HG02571 (cell line): ENCODE results near the gene RPL3.
A peak's percentile ranks its signal among the peaks of the same experiment; 100 is the strongest.
"Not testable (repeated sequence)": the region's sequence is repeated elsewhere in the genome, so short reads cannot be mapped to it uniquely, and the experiment has no call there.

ENCODE experiments used
- ATAC-seq: cut with Tn5 transposase; IDR thresholded peaks from one replicate; pipeline ENCODE4 v1.9.1; 2021; ENCODE audit warnings: mild to moderate bottlenecking, moderate library complexity; ENCODE audit not compliant: unreplicated experiment

RPL3 gene

DNA sequence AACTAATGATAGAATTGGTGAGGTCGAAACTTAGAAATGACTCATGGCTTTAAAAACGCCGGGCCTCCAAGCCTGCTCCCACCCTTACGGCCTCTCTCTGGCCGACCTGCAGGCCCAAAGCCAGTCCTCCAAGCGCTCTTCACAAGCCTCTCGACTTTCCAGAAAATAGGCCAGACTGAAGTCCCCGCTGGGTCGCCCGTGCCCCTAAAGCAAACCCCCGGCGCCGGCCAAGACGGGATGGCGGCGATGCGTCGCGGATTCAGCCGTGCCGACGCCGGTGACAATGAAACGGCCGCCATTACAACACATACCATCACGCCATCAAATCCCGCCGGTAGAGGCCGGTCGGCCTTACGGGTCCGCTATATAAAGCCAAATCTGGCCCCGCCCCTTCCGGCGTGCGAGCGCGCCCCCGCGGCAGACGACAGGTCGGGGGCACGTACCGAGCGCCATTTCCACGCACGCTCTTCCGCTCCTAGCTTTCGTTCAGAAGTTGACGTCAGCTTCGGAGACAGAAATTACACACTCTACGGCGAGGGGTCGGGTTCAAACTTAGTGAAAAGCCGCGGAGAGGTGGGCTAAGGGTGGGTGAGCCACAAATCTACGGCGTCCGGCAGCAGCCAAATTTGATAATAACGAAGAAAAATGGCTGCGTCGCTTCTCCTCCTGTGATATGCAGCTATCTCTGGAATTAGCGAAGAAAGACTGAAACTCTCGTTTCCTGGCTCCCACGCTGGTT lies at the start of gene RPL3:
RPL3 (minus strand) TSS at position 340 of the 739 bp plus-strand sequence; CDS start at position 314, 26 bp downstream.
- peak; percentile 76 for ATAC-seq

- ATAC-seq, result no peak
These were observed 49.8 kb upstream of the RPL3 start for GRCh38 chr22:39369186-39369585.

- no peak for ATAC-seq
These were observed 49.1 kb upstream of the RPL3 start for GRCh38 chr22:39368461-39368911.

GRCh38 chr22:39367035-39367434 lies 47.6 kb upstream of the RPL3 start:
- ATAC-seq, result no peak

GRCh38 chr22:39365492-39365780 lies 46.0 kb upstream of the RPL3 start:
- ATAC-seq, result no peak

- no peak for ATAC-seq
These were observed 45.5 kb upstream of the RPL3 start for GRCh38 chr22:39364714-39365491.

- ATAC-seq, result no peak
These were observed 44.5 kb upstream of the RPL3 start for GRCh38 chr22:39363751-39364515.

DNA sequence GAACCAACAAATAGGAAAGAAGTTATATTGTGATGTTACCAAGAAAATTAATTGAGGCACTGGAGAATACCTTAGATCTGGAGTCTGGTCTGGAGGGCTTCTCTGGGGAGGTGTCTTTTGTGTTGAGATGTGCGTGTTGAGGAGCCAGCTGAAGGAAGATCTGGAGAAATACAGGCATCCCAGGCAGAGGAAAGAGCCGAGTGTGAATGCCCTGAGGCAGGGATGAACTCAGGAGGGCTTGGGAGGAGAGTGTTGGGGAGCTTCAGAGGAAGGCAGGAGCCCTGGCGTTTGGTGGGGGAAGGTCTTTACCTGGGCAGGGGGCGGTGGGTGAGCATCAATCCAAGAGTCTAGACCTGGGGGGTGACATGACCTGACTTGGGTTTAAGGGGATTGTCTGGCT lies 43.5 kb upstream of the RPL3 start:
- no peak for ATAC-seq

DNA sequence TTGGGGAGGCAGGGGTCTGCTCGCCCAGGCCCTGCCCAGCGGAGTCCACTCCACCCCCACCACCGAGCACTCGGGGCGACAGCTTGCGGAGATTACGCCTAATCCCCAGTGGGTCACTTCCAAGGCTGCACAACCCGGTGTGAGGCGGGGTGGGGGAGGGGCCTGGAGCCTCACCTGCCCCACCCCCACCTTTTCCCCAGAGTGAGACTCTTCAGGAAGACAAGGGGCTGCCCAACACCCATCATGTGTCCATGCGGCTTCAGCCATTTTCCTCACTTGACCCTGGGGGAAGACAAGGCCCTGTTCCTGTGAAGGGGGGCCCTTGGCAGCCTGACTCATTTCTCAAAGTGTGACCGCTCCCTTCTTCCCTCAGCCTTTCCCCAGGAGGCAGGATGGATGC lies 42.8 kb upstream of the RPL3 start:
- ATAC-seq, result no peak

- ATAC-seq, result no peak
These were observed 42.1 kb upstream of the RPL3 start for GRCh38 chr22:39361496-39361895.

DNA sequence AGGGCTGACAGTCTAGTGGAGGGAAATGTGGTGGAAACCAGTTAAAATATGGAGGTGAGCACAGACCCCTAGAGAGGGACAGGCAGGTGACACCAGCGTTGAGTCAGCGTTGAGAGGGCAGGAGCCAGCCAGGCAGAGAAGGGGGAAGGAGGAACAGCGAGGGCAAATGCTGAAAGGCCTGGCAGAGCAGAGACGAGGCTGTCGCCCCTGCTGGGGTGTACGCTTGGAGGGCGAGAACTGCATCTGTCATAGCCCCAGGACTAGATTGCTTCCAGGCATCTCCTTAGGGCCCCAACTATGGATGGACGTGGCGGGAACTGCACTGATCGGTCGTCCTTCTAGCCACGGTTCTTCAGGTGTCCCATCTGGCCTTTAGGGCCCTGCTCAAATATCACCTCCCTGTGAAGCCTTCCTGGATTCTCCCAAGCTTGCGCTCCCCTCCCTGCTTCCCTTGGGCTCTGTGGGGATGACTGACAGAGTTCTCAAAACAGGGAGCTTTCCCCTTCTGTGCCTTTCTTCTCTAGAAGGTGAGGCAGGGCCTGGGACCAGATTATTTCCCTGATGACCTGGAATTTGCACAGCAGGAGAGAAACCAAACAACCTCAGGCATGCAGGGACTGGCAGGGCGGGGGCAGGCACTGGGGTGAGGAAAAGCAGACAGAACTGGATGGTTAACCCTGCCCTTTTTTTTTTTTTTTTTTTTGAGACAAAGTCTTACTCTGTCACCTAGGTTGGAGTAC lies 41.4 kb upstream of the RPL3 start:
- ATAC-seq, result no peak

GRCh38 chr22:39360242-39360641 lies 40.8 kb upstream of the RPL3 start:
- no peak for ATAC-seq

DNA sequence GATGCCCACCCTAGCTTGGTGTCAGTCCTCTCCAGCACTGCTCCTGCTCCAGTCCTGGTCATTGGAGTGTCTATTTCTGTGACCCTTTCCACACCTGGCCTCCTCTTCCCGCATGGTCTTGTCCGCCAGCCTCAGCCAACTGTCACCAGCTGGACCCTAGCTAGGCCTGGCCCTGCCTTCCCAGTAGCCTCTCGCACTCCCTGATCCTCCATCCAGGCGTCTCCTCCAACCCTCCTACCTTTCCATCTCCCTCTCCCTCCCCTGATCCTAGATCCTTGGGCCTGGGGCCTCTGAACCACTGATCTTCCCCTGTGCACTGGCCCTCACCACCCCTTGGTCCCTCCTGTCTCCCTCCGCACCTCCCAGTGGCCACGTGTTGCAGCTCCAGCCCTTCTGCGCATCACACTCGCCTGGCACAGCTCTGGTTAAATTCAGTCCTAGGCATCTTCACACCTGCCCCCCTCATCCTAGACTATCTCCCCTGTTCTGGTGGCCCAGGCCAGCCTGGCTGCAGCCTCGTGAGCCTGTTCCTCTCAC lies 40.3 kb upstream of the RPL3 start:
- ATAC-seq, result no peak

DNA sequence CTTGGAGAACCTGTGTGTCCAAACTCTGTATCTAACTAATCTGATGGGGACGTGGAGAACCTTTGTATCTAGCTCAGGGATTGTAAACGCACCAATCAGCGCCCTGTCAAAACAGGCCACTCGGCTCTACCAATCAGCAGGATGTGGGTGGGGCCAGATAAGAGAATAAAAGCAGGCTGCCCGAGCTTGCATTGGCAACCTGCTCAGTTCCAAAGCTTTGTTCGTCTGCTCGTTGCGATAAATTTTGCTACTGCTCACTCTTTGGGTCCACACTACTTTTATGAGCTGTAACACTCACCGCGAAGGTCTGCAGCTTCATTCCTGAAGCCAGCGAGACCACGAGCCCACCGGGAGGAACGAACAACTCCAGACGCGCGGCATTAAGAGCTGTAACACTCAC lies 38.8 kb upstream of the RPL3 start:
- ATAC-seq, result not testable (repeated sequence)

DNA sequence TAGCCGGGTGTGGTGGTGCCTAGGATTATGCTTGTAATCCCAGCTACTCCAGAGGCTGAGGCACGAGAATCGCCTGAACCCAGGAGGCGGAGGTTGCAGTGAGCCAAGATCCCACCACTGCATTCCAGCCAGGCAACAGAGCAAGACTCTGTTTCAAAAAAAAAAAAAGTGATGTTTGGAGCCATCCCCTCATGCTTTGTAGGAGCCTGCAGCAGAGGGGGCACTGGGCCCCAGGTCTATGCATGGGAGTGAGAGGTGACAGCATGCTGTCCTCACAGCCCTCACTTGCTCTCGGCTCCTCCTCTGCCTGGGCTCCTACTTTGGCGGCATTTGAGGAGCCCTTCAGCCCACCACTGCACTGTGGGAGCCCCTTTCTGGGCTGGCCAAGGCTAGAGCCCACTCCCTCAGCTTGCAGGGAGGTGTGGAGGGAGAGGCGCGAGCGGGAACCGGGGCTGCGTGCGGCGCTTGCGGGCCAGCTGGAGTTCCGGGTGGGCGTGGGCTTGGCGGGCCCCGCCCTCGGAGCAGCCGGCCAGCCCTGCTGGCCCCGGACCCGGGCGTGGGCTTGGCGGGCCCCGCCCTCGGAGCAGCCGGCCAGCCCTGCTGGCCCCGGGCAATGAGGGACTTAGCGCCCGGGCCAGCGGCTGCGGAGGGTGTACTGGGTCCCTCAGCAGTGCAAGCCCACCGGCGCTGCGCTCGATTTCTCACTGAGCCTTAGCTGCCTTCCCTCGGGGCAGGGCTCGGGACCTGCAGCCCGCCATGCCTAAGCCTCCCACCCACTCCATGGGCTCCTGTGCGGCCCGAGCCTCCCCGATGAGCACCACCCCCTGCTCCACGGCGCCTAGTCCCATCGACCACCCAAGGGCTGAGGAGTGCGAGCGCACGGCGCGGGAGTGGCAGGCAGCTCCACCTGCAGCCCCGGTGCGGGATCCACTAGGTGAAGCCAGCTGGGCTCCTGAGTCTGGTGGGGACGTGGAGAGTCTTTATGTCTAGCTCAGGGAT lies 38.0 kb upstream of the RPL3 start:
- not testable (repeated sequence) for ATAC-seq

DNA sequence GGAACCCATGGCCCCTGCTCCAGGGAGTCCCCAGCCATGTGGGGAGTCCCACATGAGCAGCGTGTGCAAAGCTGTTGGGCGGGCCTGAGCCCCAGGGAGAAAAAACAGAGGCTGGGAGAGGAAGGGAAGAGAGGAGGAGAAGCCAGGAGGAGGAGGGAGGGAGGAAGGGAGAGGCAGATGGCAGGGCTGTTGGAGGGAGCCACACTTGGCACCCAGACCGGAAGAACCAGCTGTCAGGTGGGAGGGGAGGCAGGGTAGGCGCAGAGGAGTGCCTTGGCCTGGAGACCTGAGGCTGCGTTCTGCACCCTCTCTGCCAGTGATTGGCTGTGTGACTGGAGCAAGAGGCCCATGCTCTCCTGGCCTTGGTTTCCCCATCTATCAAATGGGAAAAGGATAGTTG lies 37.0 kb upstream of the RPL3 start:
- no peak for ATAC-seq

- ATAC-seq, result not testable (repeated sequence)
These were observed 36.4 kb upstream of the RPL3 start for GRCh38 chr22:39355805-39356204.

- ATAC-seq, result no peak
These were observed 35.7 kb upstream of the RPL3 start for GRCh38 chr22:39355080-39355479.

DNA sequence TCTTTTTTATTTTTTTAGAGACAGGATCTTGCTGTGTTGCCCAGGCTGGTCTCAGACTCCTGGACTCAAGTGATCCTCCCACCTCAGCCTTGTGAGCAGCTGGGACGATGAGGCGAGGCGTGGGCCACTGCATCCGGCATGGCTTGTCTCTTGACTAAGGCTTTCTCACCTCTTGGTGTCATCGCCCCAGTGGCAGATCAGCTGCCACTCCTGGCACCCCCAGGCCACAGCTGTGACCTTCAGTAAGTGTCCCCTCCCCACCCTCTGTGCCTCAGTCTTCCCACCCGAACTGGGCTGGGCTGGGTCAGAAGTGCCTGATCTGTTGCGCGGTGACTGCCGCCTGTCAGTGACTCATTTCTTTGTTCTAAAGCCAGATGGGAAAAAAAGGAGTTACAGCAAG lies 33.9 kb upstream of the RPL3 start:
- ATAC-seq, result no peak
